Panc1 (cell line): Measurements from ENCODE around the gene KRTAP5-1. TPM values are rescaled to one million over a fixed set of nuclear protein-coding genes. Genes with fewer than 3 reads are reported as not detected.
"Not testable (repeated sequence)": the region's sequence is repeated elsewhere in the genome, so short reads cannot be mapped to it uniquely, and the experiment has no call there.

Source experiments
- ATAC-seq: fragments of 200-7000 bp; cut with Tn5 transposase; 2 replicates; pipeline ENCODE4 v1.9.1; 2020; ENCODE audit warnings: mild to moderate bottlenecking, moderate library complexity
- BruUV-seq: library from RNA; stranded (reverse); fragments of 400-500 nt; replicated peaks from 2 replicates; lab custom pipeline; 2021; lab: Mats Ljungman, UMichigan
- CTCF ChIA-PET: fragments of 300-600 bp; sonication (Branson Sonifier 250); formaldehyde crosslinking; loops from one replicate; lab custom pipeline; 2022; ENCODE audit warnings: antibody characterized with exemption; lab: Charles Lee
- POLR2A ChIA-PET: fragments of 300-600 bp; sonication (Branson Sonifier 250); formaldehyde crosslinking; loops from one replicate; lab custom pipeline; 2022; ENCODE audit warnings: antibody characterized with exemption; lab: Charles Lee
- DNase-seq: peaks from one replicate; pipeline ENCODE4 v3.0.0-alpha.2; 2010; ENCODE audit warnings: low read depth, low spot score
- H3K27ac ChIP-seq: 2 replicates; pipeline ENCODE4 v1.5.1; 2011; ENCODE audit warnings: mild to moderate bottlenecking, low read length, inconsistent platforms
- H3K27me3 ChIP-seq: fragments of 200-500 bp; sonication (Bioruptor generic); 2 replicates; pipeline ENCODE4 v1.6.0; 2014; ENCODE audit warnings: low read length, inconsistent platforms; ENCODE audit not compliant: control insufficient read depth, insufficient read depth
- H3K36me3 ChIP-seq: fragments of 200-500 bp; sonication (Bioruptor generic); 2 replicates; pipeline ENCODE4 v1.5.1; 2014; ENCODE audit warnings: inconsistent platforms, mild to moderate bottlenecking, low read length, moderate library complexity; ENCODE audit not compliant: control insufficient read depth, insufficient read depth
- H3K4me1 ChIP-seq: 2 replicates; pipeline ENCODE4 v1.5.1; 2011; ENCODE audit warnings: inconsistent platforms, mild to moderate bottlenecking, low read length, moderate library complexity; ENCODE audit not compliant: control insufficient read depth, insufficient read depth
- H3K4me3 ChIP-seq, 2 experiments: 2 replicates each; pipeline ENCODE4 v1.5.1; 2011 to 2012; ENCODE audit warnings: low read depth in 2 of 2, low read length in 2 of 2, mild to moderate bottlenecking in 2 of 2, inconsistent platforms in 1 of 2, moderate library complexity in 1 of 2
- H3K9me3 ChIP-seq: fragments of 200-500 bp; sonication (Bioruptor generic); 2 replicates; pipeline ENCODE4 v1.5.1; 2014; ENCODE audit warnings: low read depth, mild to moderate bottlenecking, inconsistent platforms, low read length, moderate library complexity; ENCODE audit not compliant: control insufficient read depth, insufficient read depth
- POLR2AphosphoS5 ChIP-seq: IDR thresholded peaks from 2 replicates; pipeline ENCODE4 v1.6.1; 2012; ENCODE audit warnings: mild to moderate bottlenecking, low read depth, low read length, moderate library complexity
- REST ChIP-seq, 2 experiments: IDR thresholded peaks; 2 replicates each; pipeline ENCODE4 v1.6.1; 2011 to 2012; ENCODE audit warnings: low read depth in 2 of 2, control low read depth in 1 of 2, low read length in 1 of 2, mild to moderate bottlenecking in 1 of 2, moderate library complexity in 1 of 2; ENCODE audit not compliant: insufficient read depth in 1 of 2
- SIN3A ChIP-seq: IDR thresholded peaks from 2 replicates; pipeline ENCODE4 v1.6.1; 2012; ENCODE audit warnings: low read depth, mild to moderate bottlenecking, low read length, moderate library complexity, borderline replicate concordance; ENCODE audit not compliant: insufficient read depth
- TCF7L2 ChIP-seq: IDR thresholded peaks from 2 replicates; pipeline ENCODE4 v1.6.1; 2011; ENCODE audit warnings: mild to moderate bottlenecking, low read depth, low read length, inconsistent platforms
- in situ Hi-C: cut with HindIII; loops from 2 replicates; pipeline ENCODE4 v1.10.0; 2016; ENCODE audit warnings: low sequenced_read_pairs, low pct_unique_long_range_greater_than_20kb
- intact Hi-C: fragments of 100-400 bp; cut with micrococcal nuclease; formaldehyde crosslinking; loops from one replicate; pipeline ENCODE4 v1.10.0; 2022; ENCODE audit not compliant: unreplicated experiment
- total RNA-seq: library from RNA; stranded (reverse); gene quantifications from one replicate; pipeline ENCODE4 v1.2.1, GENCODE V29; 2021; ENCODE audit not compliant: unreplicated experiment
- TF ChIP-seq, protein P1 (sequence below): fragments of 450-650 bp; IDR thresholded peaks from 2 replicates; pipeline ENCODE4 v1.5.1; 2017; ENCODE audit warnings: mild to moderate bottlenecking

Gene KRTAP5-1
- total RNA-seq, 1 experiment from 2014 or later = not detected

GRCh38 chr11:1604181-1604580, 19.1 kb upstream of the KRTAP5-1 start:
- no peaks in the 10 kb centered on the region for H3K9me3 ChIP-seq

DNA sequence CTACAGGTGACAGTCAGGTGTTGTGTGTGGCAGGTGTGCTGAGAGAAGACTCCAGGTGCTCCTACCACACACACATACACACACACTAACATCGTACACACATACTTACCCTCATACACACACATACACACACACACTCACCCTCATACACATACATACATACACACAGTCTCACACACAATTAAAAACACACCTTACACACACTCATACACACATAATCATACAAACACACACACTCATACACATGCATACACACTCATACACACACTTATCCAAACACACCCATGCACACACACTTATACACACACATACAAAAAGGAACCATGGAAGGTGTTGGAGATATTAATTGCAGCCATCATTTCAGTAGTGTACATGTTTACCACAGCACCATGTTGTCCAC, 18.5 kb upstream of the KRTAP5-1 start:
- TF ChIP-seq SIN3A (no peak), REST (IDR thresholded peaks at IDR 0.05; ENCODE audit: insufficient read depth in 1 of 2, low read depth in 2 of 2, low read length in 1 of 2) (no peak), POLR2AphosphoS5 (no peak), TCF7L2 (no peak)
- TF ChIP-seq, protein P1, sequence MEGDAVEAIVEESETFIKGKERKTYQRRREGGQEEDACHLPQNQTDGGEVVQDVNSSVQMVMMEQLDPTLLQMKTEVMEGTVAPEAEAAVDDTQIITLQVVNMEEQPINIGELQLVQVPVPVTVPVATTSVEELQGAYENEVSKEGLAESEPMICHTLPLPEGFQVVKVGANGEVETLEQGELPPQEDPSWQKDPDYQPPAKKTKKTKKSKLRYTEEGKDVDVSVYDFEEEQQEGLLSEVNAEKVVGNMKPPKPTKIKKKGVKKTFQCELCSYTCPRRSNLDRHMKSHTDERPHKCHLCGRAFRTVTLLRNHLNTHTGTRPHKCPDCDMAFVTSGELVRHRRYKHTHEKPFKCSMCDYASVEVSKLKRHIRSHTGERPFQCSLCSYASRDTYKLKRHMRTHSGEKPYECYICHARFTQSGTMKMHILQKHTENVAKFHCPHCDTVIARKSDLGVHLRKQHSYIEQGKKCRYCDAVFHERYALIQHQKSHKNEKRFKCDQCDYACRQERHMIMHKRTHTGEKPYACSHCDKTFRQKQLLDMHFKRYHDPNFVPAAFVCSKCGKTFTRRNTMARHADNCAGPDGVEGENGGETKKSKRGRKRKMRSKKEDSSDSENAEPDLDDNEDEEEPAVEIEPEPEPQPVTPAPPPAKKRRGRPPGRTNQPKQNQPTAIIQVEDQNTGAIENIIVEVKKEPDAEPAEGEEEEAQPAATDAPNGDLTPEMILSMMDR = no peak
- no peaks in the 10 kb centered on the region for H3K4me1 ChIP-seq
- DNase-seq (no peak), ATAC-seq (no peak)
- ChIA-PET CTCF (no interaction called here), POLR2A (no interaction called here)
- in situ Hi-C loops (no loop called here), intact Hi-C loops (no loop called here)
- no TSS peak for BruUV-seq
- H3K4me3 ChIP-seq = no peak overlapping the region
- no peak overlapping the region for H3K27ac ChIP-seq
- no peaks in the 10 kb centered on the region for H3K9me3 ChIP-seq
- no peaks in the 10 kb centered on the region for H3K36me3 ChIP-seq
- H3K27me3 ChIP-seq = peaks cover 25% of the 10 kb centered on the region

More at GRCh38 chr11:1604181-1604580, 19.1 kb upstream of the KRTAP5-1 start:
- no TSS peak for BruUV-seq
- POLR2A ChIA-PET = no interaction called here
- in situ Hi-C loops = no loop called here
- no peaks in the 10 kb centered on the region for H3K4me1 ChIP-seq
- H3K36me3 ChIP-seq = no peaks in the 10 kb centered on the region
- CTCF ChIA-PET = no interaction called here
- no peak overlapping the region for H3K27ac ChIP-seq
- intact Hi-C loops = no loop called here
- ATAC-seq = no peak
- H3K4me3 ChIP-seq = no peak overlapping the region
- DNase-seq = no peak
- TF ChIP-seq REST (IDR thresholded peaks at IDR 0.05; ENCODE audit: insufficient read depth in 1 of 2, low read depth in 2 of 2, low read length in 1 of 2) = no peak
- no peak for TF ChIP-seq SIN3A
- H3K27me3 ChIP-seq = peaks cover 25% of the 10 kb centered on the region

DNA sequence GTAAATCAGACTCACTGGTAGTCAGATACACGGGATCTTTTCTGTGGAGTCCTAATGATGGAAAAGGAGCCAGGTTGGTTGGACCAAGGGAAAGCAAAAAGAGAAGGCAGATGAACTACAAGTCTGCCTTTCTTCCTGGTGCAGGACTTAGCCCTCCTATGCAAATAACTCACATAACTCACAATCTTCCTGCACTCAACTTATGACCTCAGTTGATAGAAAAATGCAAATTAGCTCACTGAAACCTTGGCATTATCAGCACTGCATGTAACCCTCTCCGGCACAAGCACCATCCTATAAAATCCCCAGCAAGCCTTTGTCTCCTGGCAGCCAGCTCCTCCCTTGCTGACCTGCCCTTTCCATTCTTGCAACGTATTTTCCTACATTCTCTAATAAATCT, 16.6 kb upstream of the KRTAP5-1 start:
- CTCF ChIA-PET, DNase-seq, POLR2A ChIA-PET, H3K9me3 ChIP-seq, H3K36me3 ChIP-seq, ATAC-seq, H3K27ac ChIP-seq, intact Hi-C loops, BruUV-seq, H3K4me1 ChIP-seq, in situ Hi-C loops, H3K4me3 ChIP-seq: not testable (repeated sequence)
- H3K27me3 ChIP-seq = peaks cover 25% of the 10 kb centered on the region
